Ishikawa (cell line): ENCODE data around the gene EEFSEC.
A peak's percentile ranks its signal among the peaks of the same experiment; 100 is the strongest.

Experiments used
- CEBPB ChIP-seq: IDR thresholded peaks from 2 replicates; pipeline ENCODE4 v1.6.1; 2012
- CREB1 ChIP-seq: IDR thresholded peaks from 2 replicates; pipeline ENCODE4 v1.6.1; 2012; ENCODE audit warnings: low read depth
- EGR1 ChIP-seq: IDR thresholded peaks from 2 replicates; pipeline ENCODE4 v1.6.1; 2012
- EP300 ChIP-seq: IDR thresholded peaks from 2 replicates; pipeline ENCODE4 v1.6.1; 2012; ENCODE audit warnings: borderline replicate concordance
- FOXM1 ChIP-seq: IDR thresholded peaks from 2 replicates; pipeline ENCODE4 v1.6.1; 2012; ENCODE audit warnings: low read depth, borderline replicate concordance
- NFIC ChIP-seq: IDR thresholded peaks from 2 replicates; pipeline ENCODE4 v1.6.1; 2012
- RAD21 ChIP-seq: IDR thresholded peaks from 2 replicates; pipeline ENCODE4 v1.6.1; 2012; ENCODE audit warnings: low read depth
- TAF1 ChIP-seq: IDR thresholded peaks from 2 replicates; pipeline ENCODE4 v1.6.1; 2012; ENCODE audit warnings: low read depth, mild to moderate bottlenecking
- TCF12 ChIP-seq: IDR thresholded peaks from 2 replicates; pipeline ENCODE4 v1.6.1; 2012; ENCODE audit warnings: low read depth
- TEAD4 ChIP-seq: IDR thresholded peaks from 2 replicates; pipeline ENCODE4 v1.6.1; 2012
- YY1 ChIP-seq: IDR thresholded peaks from 2 replicates; pipeline ENCODE4 v1.6.1; 2012; ENCODE audit warnings: low read depth
- ZBTB7A ChIP-seq: IDR thresholded peaks from 2 replicates; pipeline ENCODE4 v1.6.1; 2012; ENCODE audit warnings: low read depth
- TF ChIP-seq, protein P1 (sequence below): IDR thresholded peaks from 2 replicates; pipeline ENCODE4 v1.6.1; 2012
- TF ChIP-seq, protein P2 (sequence below): IDR thresholded peaks from 2 replicates; pipeline ENCODE4 v1.6.1; 2012; ENCODE audit warnings: low read depth, mild to moderate bottlenecking
- TF ChIP-seq, protein P3 (sequence below): IDR thresholded peaks from 2 replicates; pipeline ENCODE4 v1.6.1; 2012

EEFSEC gene

DNA sequence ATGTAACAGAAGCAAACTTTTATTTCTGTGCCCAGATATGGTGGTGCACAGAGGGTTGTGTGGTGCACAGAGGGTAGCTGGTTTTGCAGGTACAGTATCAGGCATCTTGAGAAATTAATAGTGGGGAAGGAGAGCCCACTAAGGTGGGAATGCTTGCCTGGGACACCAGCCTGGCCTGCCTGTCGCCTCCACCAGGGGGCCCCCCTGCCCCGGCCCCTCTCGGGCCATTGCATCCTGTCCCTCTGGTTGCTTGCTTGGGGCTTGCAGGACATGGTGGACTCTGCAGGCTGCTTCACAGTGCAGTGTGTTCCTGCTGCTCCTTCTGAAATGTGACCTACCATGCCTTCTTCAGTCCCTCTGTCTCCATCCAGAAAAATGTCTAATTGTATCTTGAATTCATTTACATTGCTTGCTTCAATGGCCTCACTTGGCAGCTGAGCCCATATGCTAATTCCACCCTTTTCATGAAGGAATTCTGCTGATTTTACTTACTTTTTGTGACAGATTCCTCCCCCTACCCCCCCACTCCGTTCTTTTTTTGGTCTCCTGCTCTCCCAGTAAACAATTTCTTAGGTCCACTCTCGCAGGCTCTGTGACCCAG is 73.6 kb downstream of the EEFSEC start:
- TF ChIP-seq ZBTB7A (no peak), RAD21 (peak; percentile 48)

DNA sequence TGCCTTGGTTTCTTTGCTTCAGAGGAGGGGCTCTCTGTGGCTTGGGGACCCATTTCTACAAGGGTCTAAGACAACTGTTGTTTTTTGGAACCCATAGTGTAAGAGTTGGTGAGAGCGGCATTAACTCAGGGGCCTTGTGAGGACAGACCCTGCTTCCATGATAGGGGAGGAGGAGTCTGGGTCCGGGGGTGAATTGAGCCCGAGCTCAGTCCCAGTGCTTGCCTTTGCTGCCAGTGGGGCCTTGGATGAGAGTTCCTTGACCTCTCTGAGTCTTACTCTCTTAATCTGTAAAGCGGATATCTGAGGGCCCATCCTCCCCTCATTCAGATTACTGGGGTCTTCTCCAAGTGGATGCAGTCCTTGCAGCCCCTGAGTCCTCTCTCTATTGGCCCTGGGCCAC is 74.2 kb downstream of the EEFSEC start:
- TF ChIP-seq NFIC (no peak), CREB1 (no peak), CEBPB (no peak), EGR1 (no peak), TAF1 (no peak), YY1 (no peak), EP300 (no peak)
- TF ChIP-seq, protein P1, sequence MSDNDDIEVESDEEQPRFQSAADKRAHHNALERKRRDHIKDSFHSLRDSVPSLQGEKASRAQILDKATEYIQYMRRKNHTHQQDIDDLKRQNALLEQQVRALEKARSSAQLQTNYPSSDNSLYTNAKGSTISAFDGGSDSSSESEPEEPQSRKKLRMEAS, result no peak

DNA sequence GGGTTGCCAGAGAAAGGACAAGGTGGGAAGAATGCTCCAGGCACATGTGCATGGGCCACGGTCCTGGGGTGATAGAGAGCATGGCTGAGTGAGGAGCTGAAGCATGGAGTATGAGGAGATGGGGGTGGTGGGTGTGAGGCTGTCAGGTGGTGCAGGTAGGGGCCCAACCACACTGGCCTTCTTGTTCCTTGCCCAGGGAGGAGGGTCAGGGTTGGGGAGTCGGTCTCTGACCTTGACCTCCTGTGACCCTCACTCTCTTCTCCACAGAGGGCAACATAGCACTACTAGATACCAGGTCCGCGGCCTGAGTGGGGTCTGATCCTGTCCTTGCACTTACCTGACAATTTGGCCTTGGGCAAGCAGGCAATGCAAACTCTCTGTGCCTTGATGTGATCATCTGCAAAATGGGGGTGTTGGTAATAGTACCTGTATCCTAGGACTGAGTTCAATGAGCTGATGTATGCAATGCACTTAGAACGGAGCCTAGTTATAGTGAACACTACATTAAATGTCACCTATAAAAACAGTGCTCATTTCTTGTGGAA is 75.2 kb downstream of the EEFSEC start:
- TF ChIP-seq, protein P1, result no peak
- TF ChIP-seq ZBTB7A, result no peak
- TF ChIP-seq, protein P2, sequence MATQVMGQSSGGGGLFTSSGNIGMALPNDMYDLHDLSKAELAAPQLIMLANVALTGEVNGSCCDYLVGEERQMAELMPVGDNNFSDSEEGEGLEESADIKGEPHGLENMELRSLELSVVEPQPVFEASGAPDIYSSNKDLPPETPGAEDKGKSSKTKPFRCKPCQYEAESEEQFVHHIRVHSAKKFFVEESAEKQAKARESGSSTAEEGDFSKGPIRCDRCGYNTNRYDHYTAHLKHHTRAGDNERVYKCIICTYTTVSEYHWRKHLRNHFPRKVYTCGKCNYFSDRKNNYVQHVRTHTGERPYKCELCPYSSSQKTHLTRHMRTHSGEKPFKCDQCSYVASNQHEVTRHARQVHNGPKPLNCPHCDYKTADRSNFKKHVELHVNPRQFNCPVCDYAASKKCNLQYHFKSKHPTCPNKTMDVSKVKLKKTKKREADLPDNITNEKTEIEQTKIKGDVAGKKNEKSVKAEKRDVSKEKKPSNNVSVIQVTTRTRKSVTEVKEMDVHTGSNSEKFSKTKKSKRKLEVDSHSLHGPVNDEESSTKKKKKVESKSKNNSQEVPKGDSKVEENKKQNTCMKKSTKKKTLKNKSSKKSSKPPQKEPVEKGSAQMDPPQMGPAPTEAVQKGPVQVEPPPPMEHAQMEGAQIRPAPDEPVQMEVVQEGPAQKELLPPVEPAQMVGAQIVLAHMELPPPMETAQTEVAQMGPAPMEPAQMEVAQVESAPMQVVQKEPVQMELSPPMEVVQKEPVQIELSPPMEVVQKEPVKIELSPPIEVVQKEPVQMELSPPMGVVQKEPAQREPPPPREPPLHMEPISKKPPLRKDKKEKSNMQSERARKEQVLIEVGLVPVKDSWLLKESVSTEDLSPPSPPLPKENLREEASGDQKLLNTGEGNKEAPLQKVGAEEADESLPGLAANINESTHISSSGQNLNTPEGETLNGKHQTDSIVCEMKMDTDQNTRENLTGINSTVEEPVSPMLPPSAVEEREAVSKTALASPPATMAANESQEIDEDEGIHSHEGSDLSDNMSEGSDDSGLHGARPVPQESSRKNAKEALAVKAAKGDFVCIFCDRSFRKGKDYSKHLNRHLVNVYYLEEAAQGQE, result no peak
- no peak for TF ChIP-seq FOXM1
- no peak for TF ChIP-seq TAF1
- no peak for TF ChIP-seq NFIC
- no peak for TF ChIP-seq EGR1
- no peak for TF ChIP-seq TCF12

DNA sequence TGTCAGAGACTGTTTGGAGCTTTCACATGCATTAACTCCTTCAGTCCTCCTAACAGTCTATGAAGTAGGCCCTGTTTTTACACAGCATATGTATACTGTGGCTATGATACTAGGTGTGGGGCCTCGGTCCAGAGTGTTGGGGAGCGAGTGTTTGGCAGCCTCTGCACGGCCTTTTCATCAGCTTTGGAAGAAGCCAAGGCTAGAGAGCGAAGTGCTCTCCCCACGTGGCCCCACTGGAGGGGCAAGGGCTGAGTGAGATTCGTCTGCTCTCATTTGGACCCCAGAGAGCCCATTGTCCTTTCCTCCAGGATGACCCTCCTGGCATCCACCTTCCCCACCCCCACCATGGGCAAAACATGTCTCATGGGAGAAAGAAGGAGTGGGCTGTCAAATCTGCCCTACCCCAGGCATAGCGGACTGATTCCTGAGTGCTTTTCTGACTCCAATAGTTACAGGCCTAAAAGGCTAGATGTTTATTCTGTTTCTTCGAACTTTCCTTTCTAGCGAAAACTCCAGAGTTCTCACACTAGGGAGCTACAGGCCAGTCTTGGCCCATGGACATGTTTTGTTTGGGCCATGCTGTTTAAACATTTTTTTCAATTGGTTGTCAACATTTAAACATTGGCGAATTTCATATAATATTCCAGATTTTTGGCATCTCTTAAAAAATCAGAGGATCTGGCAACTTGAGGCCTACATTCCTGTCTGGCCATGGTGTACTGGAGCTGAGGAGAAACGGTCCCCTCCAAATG is 76.0 kb downstream of the EEFSEC start:
- TF ChIP-seq TEAD4 (no peak), EGR1 (no peak), FOXM1 (no peak)

DNA sequence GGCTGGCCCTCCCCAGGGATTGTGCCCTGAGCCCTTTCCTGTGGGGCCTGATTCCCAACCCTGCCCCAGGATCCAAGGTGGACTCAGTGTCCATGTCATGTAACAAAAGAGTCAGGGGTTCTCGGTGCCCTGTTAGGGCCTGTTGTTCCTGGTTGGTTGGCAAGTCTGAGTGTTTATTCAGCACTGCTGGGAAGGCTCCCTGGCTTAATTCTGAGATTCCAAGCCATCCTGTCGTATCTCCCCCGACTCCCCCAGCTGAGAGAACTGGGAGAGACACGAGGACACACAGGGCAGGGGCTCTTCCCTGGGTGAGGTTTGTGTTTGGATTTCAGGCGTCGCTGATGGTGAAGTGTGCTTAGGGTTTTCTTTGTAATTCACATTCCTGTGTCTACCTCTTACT is 78.3 kb downstream of the EEFSEC start:
- TF ChIP-seq CEBPB (no peak), FOXM1 (no peak), NFIC (no peak), EGR1 (no peak), RAD21 (no peak), TCF12 (no peak), TEAD4 (no peak)

DNA sequence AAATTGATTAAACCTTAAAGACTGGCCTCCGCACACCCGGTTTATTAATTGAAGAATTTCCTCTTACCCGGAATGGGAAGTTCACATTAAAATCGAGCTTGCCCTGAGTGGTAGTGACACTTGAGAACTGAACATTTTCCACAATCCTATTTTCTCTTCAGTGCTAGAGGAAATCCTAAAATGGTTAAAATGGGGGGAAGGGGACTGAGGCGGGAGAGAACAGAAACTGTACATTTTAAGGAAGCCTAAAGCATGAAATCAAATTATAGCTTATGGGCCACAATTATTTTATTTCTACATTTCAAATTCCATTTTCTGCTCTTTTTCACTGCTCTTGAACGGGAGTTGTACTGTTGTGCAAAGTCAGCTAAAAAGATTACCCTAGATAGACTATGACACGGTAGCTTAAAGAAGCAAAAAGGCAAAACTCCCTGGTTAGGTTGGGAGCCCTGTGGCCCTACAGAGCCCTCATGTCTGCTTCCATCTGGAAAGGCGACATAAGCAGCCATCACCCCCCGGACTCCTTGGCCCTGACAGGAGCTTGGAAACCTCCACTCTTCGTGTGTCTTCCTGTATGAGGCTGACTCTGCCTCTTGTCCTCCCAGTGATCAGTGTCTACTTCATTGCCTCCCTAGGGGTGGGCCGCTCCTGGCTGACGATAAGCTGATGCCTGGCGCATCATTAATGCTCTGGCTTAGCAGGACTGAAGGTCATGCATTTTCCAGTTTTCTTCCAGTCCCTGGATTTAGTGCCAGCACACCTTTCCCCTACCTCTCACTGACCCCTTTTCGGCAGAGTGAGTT is 79.3 kb downstream of the EEFSEC start:
- no peak for TF ChIP-seq EGR1
- TF ChIP-seq, protein P3, sequence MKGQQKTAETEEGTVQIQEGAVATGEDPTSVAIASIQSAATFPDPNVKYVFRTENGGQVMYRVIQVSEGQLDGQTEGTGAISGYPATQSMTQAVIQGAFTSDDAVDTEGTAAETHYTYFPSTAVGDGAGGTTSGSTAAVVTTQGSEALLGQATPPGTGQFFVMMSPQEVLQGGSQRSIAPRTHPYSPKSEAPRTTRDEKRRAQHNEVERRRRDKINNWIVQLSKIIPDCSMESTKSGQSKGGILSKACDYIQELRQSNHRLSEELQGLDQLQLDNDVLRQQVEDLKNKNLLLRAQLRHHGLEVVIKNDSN, result no peak

DNA sequence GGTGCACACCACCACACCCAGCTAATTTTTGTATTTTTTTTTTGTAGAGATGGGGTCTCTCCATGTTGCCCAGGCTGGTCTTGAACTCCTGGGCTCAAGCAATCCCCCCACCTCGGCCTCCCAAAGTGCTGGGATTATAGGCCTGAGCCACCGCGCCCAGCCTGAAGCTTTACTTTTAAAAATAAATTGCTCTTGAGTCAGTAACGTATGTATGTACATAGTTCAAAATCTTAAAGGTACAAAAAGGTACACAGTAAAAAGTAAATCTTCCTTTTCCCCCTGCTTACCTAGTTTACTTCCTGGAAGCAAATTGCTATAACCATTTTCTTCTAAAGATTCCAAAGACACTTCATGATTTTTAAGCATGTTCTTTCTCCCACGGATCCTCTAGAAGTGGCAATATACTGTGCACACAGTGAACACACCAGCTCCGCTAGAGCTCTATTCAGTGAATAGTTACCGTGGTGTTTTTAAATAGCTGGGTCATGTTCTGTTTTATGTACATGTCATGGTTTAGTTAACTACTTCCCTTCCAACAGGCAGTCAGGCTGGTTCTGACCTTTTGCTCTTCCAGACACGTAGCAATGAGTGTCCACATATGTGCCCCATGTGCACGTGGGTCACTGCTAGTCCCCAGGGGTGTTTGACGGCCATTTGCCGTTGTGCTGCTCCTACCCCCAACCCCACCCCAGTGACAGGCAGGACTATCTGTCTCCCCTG is 82.1 kb downstream of the EEFSEC start:
- no peak for TF ChIP-seq EP300
- TF ChIP-seq TEAD4, result no peak
- TF ChIP-seq YY1, result no peak
- TF ChIP-seq EGR1, result no peak
- TF ChIP-seq, protein P3, result no peak
- no peak for TF ChIP-seq NFIC
- no peak for TF ChIP-seq ZBTB7A
- TF ChIP-seq TAF1, result no peak
- TF ChIP-seq FOXM1, result no peak
- TF ChIP-seq RAD21, result no peak
- TF ChIP-seq TCF12, result no peak
- TF ChIP-seq CEBPB, result no peak
- TF ChIP-seq, protein P2, result no peak
